Heart left ventricle (tissue), 16 donors: ENCODE data around the gene GALNT18. TPM values are rescaled to one million over a fixed set of nuclear protein-coding genes. Genes with fewer than 3 reads are reported as not detected.

Experiments used
- ATAC-seq, 4 donors: fragments of 200-7000 bp; cut with Tn5 transposase; one replicate each; pipeline ENCODE4 v1.9.1; 2020 to 2022; ENCODE audit warnings: moderate library complexity in 4 of 4, mild to moderate bottlenecking in 3 of 4, moderate number of reproducible peaks in 1 of 4
- DNase-seq, 5 donors: peaks; one replicate each; pipeline ENCODE4 v3.0.0-alpha.2; 2020
- H3K27ac ChIP-seq, 12 donors: fragments of 200-600 bp; sonication (generic) in 4 of 12; one replicate each; pipeline versions ENCODE4 v1.5.0 to v1.8.0; 2016 to 2022; ENCODE audit warnings: mild to moderate bottlenecking in 2 of 12
- H3K27me3 ChIP-seq, 9 donors: fragments of 200-600 bp; sonication (generic) in 2 of 9; one replicate each; pipeline versions ENCODE4 v1.5.1 to v1.8.0; 2016 to 2022; ENCODE audit warnings: mild to moderate bottlenecking in 3 of 9
- H3K36me3 ChIP-seq, 9 donors: fragments of 200-600 bp; sonication (generic) in 2 of 9; one replicate each; pipeline versions ENCODE4 v1.5.0 to v1.8.0; 2018 to 2022; ENCODE audit warnings: mild to moderate bottlenecking in 2 of 9
- H3K4me1 ChIP-seq, 12 donors: fragments of 200-600 bp; sonication (generic) in 4 of 12; one replicate each; pipeline versions ENCODE4 v1.5.0 to v1.8.0; 2016 to 2022; ENCODE audit warnings: mild to moderate bottlenecking in 3 of 12
- H3K4me3 ChIP-seq, 12 donors: fragments of 200-600 bp; sonication (generic) in 4 of 12; one replicate each; pipeline versions ENCODE4 v1.5.0 to v1.8.0; 2017 to 2022; ENCODE audit warnings: mild to moderate bottlenecking in 9 of 12, moderate library complexity in 4 of 12
- H3K9me3 ChIP-seq, 12 donors: fragments of 200-600 bp; sonication (generic) in 4 of 12; one replicate each; pipeline versions ENCODE4 v1.5.0 to v1.8.0; 2016 to 2022; ENCODE audit warnings: mild to moderate bottlenecking in 1 of 12
- POLR2A ChIP-seq, 2 donors: fragments of 450-650 bp; IDR thresholded peaks; one replicate each; pipeline ENCODE4 v1.6.1; 2017; ENCODE audit warnings: antibody characterized with exemption in 2 of 2, mild to moderate bottlenecking in 2 of 2, moderate library complexity in 2 of 2
- WGBS, 4 donors: extraction: QIAGEN DNeasy Blood & Tissue Kit in 2 of 4; methylation state at CpG; one replicate each; pipeline versions ENCODE4 v1.1.5 to v1.1.7; 2013 to 2018; 5-methylcytosine and 5-hydroxymethylcytosine counted together
- intact Hi-C, 10 donors: fragments of 100-400 bp; cut with DNase I; formaldehyde crosslinking; loops; one replicate each; pipeline versions ENCODE4 v1.11.1 to v1.14.2; 2022
- polyA plus RNA-seq, 2 donors: library from polyadenylated mRNA; stranded (reverse); fragments of 200-250 nt; gene quantifications; one replicate each; pipeline ENCODE4 v1.2.3, GENCODE V29; 2013
- total RNA-seq, 9 donors: library from RNA; depleted of rRNA in 2 of 9; stranded (reverse); fragments of >200 nt in 2 of 9; fragmentation: NEBNext Ultra II Directional in 3 of 9; extraction: Animal tissue kit (Norgen Biotek cat#: 25700) in 3 of 9; gene quantifications; one replicate each; pipeline versions ENCODE4 v1.1.0 to v1.2.4, GENCODE V29; 2016 to 2023
- TF ChIP-seq, protein P1 (sequence below), 12 donors: fragments of 200-600 bp; sonication (generic) in 4 of 12; IDR thresholded peaks; one replicate each; pipeline versions ENCODE4 v1.5.0 to v1.8.0; 2018 to 2022; ENCODE audit warnings: antibody characterized with exemption in 12 of 12, mild to moderate bottlenecking in 5 of 12
- donor health status: ischemic (EF 13 %, LVEDD 7.1; RV severe dilation, severe dysfunction).
- donor health status: healthy with polysubstance abuse.
- donor health status: DM: no; HTN: yes; CAD: no.
- donor health status: DM: no; HTN: no; CAD: no.
- donor health status: ischemic (EF 25% LVEDD 6.9; RV normal size, moderate dysfunction).
- donor health status: ischemic (EF 25% LVEDD 5.7; RV mildly dilated, moderate dysfunction).
- donor health status: healthy.
- donor health status: DM: yes; HTN: yes; CAD: no.
- donor health status: ischemic (EF 35%, LVEDD 5.7; RV mildly dilated, moderate dysfunction).
- donor health status: nonischemic (EF 11% LVEDD 7.7; RV severe dilation, severe dysfunction).
- donor health status: DM: yes; HTN: yes; CAD: no.
- donor health status: PGD.
- donor health status: ischemic (EF 29% LVEDD 5.4; RV normal size, mild dysfunction).
- donor health status: nonischemic (EF 23%, LVEDD 6.1; RV moderate dilation, normal function).

Gene GALNT18
- total and polyA plus RNA-seq, 11 donors: 9.0 to 31.8 (median 17.3) TPM

GRCh38 chr11:11608783-11609232 is 13.0 kb downstream of the GALNT18 start:
- no peaks in the 10 kb centered on the region for H3K36me3 ChIP-seq
- H3K4me3 ChIP-seq: no peak overlapping the region
- ATAC-seq: no peak
- H3K9me3 ChIP-seq: no peaks in the 10 kb centered on the region
- H3K4me1 ChIP-seq: peaks cover 0 to 55% (median 23%) of the 10 kb centered on the region in 12 donors
- WGBS, 4 donors: 80 to 91% (median 89%) methylated on average over 2 of the region's 2 CpGs
- intact Hi-C loops: no loop called here
- TF ChIP-seq, protein P1, sequence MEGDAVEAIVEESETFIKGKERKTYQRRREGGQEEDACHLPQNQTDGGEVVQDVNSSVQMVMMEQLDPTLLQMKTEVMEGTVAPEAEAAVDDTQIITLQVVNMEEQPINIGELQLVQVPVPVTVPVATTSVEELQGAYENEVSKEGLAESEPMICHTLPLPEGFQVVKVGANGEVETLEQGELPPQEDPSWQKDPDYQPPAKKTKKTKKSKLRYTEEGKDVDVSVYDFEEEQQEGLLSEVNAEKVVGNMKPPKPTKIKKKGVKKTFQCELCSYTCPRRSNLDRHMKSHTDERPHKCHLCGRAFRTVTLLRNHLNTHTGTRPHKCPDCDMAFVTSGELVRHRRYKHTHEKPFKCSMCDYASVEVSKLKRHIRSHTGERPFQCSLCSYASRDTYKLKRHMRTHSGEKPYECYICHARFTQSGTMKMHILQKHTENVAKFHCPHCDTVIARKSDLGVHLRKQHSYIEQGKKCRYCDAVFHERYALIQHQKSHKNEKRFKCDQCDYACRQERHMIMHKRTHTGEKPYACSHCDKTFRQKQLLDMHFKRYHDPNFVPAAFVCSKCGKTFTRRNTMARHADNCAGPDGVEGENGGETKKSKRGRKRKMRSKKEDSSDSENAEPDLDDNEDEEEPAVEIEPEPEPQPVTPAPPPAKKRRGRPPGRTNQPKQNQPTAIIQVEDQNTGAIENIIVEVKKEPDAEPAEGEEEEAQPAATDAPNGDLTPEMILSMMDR (IDR thresholded peaks at IDR 0.05): no peak
- no peak for TF ChIP-seq POLR2A (IDR thresholded peaks at IDR 0.05)
- DNase-seq: no peak
- H3K27me3 ChIP-seq: no peaks in the 10 kb centered on the region
- no peak overlapping the region for H3K27ac ChIP-seq

- DNase-seq: no peak
- no peak overlapping the region for H3K27ac ChIP-seq
- H3K4me1 ChIP-seq: peaks cover 0 to 48% (median 23%) of the 10 kb centered on the region in 12 donors
- WGBS, 4 donors: 87 to 94% (median 91%) methylated on average over 2 of the region's 2 CpGs
- no peak for ATAC-seq
- H3K36me3 ChIP-seq: no peaks in the 10 kb centered on the region
- TF ChIP-seq, protein P1 (IDR thresholded peaks at IDR 0.05): no peak
- no peak for TF ChIP-seq POLR2A (IDR thresholded peaks at IDR 0.05)
- H3K27me3 ChIP-seq: no peaks in the 10 kb centered on the region
- intact Hi-C loops: no loop called here
- H3K9me3 ChIP-seq: no peaks in the 10 kb centered on the region
- no peak overlapping the region for H3K4me3 ChIP-seq
These were observed 14.0 kb downstream of the GALNT18 start for GRCh38 chr11:11607772-11608171.

DNA sequence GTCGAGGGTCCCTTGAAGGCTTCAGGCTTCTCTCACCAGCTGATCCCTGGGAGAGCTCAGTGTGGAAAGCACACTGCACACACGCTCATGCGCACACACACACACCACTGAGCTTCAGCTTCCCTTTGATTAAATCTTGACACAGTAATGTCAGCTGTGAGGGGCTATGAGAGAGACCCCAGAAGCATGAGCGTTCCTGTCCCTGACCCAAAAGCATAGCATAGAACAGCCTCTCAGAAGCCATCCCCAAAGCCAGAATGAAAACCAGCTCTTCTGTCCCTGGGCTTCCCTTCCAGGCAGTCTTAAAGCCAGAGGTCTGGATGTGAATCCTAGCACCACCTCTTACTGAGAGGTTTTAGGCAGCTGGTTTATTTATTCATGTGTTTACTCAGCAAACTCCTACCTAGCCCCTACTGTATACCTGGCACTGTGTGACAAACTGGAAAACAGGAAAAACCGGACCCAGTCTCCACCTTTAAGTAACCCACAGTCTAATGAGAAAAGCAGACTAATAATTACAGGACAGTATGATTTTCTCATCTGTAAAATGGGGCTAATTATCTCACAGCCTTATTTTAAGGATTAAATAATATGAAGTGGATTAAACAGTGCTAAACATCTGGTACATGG is 15.9 kb downstream of the GALNT18 start:
- peaks cover 0 to 32% (median 12%) of the 10 kb centered on the region in 12 donors for H3K4me1 ChIP-seq
- no peak for DNase-seq
- ATAC-seq: no peak
- no peaks in the 10 kb centered on the region for H3K36me3 ChIP-seq
- H3K27ac ChIP-seq: no peak overlapping the region
- H3K27me3 ChIP-seq: no peaks in the 10 kb centered on the region
- WGBS, 4 donors: 82 to 90% (median 87%) methylated on average over 5 of the region's 5 CpGs
- peaks cover 0 to 7% (median 0%) of the 10 kb centered on the region in 12 donors for H3K9me3 ChIP-seq
- intact Hi-C loops: no loop called here
- TF ChIP-seq POLR2A (IDR thresholded peaks at IDR 0.05): no peak
- TF ChIP-seq, protein P1 (IDR thresholded peaks at IDR 0.05): no peak
- no peak overlapping the region for H3K4me3 ChIP-seq

DNA sequence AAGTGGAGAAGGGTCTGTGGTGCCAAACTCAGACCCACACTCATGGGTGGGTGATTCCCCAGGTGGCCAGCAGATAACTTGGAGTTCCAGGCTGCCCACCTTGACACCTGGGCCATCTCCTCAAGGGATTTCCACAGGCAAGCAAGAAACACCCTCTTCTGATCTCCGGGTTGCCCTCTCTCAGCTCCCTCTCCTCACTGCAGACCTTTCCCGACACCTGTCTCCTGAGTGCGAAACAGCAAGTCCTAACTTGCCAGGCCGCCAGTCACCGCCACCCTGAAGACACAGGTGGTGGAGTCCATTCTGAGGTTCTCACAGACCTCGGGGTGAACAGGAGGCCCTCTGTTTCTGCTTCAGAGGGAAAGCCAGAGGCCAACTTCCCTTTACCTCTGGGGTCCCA is 16.6 kb downstream of the GALNT18 start:
- ATAC-seq: no peak
- DNase-seq: no peak

More for the DNA sequence above, 16.6 kb downstream of the GALNT18 start:
- intact Hi-C loops: no loop called here
- Histone ChIP-seq H3K4me1 (peaks cover 0 to 27% (median 10%) of the 10 kb centered on the region in 12 donors), H3K4me3 (no peak overlapping the region), H3K27ac (no peak overlapping the region), H3K36me3 (no peaks in the 10 kb centered on the region), H3K27me3 (no peaks in the 10 kb centered on the region), H3K9me3 (peaks cover 0 to 7% (median 0%) of the 10 kb centered on the region in 12 donors)
- WGBS, 4 donors: 78 to 89% (median 83%) methylated on average over 6 of the region's 6 CpGs
- TF ChIP-seq, protein P1 (IDR thresholded peaks at IDR 0.05): no peak
- no peak for TF ChIP-seq POLR2A (IDR thresholded peaks at IDR 0.05)
